A204.1 (cell line): ENCODE data around the gene NTNG1.

Source experiments
- FAIRE-seq: peaks from 2 replicates; lab custom pipeline; 2012; peaks lifted over from hg19 to GRCh38; lab: Jason Lieb, UNC

The NTNG1 gene

GRCh38 chr1:107413951-107414350 is 273.1 kb downstream of the NTNG1 start:
- no peak for FAIRE-seq

DNA sequence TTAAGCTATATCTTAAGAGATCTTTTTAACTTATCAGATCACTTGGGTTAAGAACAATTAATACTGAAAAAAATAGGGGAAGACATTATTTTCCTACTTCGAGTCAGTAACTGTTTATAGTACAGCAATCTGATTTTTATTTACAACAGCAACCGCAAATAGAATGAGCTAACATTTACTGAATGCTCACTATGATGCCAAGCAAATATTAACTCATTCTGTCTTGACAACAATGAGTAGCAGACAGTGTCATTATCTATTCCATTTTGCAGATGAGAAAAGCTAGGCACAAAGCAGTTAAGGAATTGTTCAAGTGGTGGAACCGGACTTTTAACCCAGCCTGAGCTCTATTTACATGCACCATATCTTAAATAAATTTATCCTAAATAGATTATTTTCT is 273.7 kb downstream of the NTNG1 start:
- no peak for FAIRE-seq

DNA sequence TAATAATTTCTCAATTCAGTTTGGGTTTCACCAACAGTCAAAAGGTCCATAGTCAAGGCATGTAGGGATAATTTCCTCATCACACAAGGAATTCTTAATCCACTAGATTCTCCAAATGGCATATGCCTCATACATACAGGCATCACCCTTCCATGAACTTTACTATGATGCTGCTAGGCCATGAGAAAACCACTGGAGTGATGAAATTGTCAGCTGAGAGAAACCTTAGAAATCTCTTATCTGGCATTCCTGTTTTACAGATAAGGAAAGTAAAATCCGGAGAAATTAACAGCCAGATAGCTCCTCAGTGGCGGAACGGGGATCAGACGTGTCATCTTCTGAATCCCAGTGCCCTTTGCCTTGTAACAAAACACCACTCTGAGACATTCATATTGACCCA is 274.4 kb downstream of the NTNG1 start:
- no peak for FAIRE-seq

DNA sequence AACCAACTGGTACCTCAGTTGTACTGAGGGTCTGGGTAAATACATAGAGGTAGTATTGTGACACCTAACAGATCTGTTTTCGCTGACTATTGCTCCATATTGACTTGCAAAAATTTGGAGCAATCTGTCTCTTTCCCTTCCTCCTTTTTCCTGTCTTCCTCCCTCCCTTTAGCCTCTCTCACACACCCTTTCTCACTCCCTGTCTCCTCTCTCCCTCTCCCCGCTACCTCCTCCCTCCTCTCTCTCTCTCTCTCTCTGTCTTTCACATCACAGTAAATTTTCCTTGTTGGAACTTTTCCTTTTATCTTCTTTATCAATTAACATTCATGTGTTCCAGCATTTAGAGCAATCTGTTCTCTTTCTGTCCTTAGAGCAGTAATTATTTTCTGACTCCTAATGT is 278.2 kb downstream of the NTNG1 start:
- FAIRE-seq: no peak

GRCh38 chr1:107422901-107423300 is 282.1 kb downstream of the NTNG1 start:
- no peak for FAIRE-seq

DNA sequence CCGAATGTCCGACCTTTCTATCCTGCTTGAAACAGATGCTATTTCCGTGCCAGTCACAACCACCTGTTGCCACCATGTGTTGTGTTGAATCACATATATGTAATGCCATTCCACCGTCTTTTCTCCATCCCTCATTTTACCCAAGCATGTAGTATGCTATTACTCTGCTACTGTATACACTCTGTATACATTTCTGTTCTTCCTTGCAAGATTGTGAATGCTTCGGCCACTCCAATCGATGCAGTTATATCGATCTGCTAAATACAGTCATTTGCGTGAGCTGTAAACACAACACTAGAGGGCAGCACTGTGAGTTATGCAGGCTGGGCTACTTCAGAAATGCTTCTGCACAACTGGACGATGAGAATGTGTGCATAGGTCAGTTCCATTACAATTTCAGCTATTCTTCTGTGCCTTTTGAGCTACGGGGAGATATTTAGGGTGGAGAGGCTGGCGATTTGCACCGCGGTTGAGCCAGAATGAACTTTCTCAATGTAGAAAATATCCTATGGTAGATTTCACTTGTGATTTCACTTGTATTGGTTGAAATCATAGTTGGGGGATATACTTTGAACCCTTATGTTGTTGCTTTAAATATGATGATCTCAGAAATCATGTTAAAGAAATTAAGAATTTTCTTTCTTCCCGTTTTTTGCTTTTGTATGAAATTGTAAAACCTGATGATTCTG is 289.8 kb downstream of the NTNG1 start:
- FAIRE-seq: no peak

- FAIRE-seq: no peak
Observed at GRCh38 chr1:107432108-107432507, 291.3 kb downstream of the NTNG1 start.

GRCh38 chr1:107433068-107433467 is 292.2 kb downstream of the NTNG1 start:
- no peak for FAIRE-seq

GRCh38 chr1:107433635-107434360 is 293.0 kb downstream of the NTNG1 start:
- no peak for FAIRE-seq

DNA sequence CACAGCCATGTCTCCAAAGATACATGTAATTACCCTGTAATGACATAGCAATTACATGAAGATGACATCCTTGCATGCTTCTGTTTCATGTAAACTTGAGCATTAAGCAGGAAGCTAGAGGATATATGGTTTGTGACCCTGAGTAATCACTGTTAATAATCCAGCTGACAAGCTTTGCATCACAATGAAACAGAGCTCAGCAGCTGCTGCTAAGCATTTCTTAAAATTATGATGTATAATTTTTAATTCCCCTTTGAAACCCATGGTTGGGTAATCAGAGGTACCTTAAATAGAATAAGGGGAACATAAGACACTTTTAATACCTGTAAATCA is 293.5 kb downstream of the NTNG1 start:
- no peak for FAIRE-seq

DNA sequence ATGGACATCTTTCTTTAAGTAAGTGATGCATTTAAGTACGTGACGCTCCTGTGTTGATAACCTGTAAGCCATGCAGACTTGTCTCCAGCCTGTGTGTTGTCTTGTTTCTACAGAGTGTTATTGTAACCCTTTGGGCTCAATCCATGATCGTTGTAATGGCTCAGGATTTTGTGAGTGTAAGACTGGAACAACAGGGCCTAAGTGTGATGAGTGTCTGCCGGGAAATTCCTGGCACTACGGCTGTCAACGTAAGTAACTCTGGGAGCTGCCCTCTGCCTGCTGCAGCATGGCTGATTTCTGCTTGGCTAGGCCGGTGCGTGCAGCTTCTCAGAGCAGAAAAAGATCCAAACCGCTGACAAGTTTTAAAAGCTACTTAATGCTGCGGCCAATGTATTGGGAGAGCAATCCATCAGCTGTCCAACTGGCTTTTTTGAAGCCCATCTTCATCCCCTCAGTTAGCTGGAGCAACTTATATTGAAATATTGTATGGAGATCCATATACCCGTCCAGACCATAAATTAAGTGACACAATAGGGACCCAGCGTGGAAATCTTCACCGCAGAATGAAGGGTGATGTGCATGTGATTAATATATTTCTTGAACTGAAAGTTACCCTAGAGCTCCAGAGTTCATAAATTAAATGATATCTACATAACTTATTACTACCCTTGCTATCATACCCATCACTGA is 295.9 kb downstream of the NTNG1 start:
- FAIRE-seq: no peak

GRCh38 chr1:107439567-107439966 is 298.7 kb downstream of the NTNG1 start:
- FAIRE-seq: no peak

DNA sequence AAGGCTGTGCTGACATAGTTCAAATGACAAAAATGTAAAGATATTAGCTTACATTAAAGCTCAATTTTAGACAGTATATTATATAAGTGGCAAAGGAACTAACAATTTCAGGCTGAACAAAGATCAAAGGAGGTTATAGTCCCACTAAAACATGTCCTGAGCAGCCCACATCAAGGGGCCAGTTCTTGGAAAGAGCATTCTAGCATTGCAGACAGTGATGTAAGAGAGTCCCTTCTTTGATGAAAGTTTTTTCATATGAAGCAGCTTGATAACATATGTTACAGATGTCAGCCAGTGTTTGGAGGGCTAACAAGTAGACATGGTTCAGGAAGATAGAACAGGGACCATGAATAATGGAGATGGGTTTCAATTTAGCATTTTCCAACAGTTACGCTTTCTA is 301.7 kb downstream of the NTNG1 start:
- no peak for FAIRE-seq

DNA sequence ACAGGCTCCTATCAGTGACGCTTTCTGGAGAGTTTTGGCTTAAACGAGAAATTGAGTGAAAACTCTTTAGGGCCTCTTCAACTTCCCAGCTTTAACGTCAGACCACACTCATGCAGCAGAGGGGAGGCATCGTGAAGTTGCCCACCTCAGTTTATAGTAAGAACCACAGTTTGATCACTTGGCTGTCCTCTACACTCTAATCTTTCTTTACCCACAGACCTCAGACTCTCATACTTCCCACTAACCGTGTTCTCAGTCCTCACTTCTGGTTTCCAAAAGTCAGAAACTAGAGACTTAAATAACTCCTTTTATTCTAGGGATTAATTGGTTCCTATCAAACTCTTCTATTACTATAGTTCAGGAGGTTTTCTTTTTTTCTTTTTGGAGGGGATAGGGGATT is 302.2 kb downstream of the NTNG1 start:
- FAIRE-seq: no peak

GRCh38 chr1:107443860-107444259 is 303.0 kb downstream of the NTNG1 start:
- FAIRE-seq: no peak

DNA sequence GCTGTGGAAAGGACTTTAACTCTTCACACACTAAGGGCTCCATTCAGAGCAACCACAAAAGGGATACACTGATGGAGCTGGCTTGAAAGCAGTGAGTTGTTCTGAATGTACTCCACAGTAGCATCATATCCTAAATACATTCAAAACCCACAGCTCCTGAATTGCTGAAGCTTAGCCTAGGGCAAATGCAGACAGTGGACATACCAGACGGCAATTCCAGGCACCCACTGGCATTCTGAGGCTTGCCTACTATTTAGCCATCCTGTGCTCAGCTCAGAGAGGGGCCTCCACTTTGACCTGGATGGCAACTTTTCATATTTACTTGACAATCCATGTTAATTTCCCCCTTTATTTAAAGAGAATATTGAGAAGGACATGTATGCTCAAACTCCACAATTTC is 303.5 kb downstream of the NTNG1 start:
- FAIRE-seq: no peak

DNA sequence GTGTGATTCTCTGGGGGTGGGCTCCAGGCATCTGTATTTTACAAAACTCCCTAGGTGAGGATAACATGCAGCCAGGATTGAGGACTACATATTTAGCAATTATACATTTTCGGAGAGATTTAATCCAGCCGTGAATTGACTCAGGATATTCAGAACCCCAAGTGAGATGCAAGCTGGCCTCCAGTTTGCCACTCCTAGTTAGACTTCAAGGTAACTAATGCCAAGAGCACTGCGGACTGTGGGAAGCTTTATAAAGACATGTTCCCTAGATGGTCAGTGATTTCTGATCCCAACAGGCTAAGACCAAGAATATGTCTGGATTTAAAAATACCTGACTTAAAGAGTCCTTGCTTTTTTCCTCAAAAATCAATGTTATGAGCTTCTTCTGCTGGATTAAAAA is 308.5 kb downstream of the NTNG1 start:
- FAIRE-seq: no peak

DNA sequence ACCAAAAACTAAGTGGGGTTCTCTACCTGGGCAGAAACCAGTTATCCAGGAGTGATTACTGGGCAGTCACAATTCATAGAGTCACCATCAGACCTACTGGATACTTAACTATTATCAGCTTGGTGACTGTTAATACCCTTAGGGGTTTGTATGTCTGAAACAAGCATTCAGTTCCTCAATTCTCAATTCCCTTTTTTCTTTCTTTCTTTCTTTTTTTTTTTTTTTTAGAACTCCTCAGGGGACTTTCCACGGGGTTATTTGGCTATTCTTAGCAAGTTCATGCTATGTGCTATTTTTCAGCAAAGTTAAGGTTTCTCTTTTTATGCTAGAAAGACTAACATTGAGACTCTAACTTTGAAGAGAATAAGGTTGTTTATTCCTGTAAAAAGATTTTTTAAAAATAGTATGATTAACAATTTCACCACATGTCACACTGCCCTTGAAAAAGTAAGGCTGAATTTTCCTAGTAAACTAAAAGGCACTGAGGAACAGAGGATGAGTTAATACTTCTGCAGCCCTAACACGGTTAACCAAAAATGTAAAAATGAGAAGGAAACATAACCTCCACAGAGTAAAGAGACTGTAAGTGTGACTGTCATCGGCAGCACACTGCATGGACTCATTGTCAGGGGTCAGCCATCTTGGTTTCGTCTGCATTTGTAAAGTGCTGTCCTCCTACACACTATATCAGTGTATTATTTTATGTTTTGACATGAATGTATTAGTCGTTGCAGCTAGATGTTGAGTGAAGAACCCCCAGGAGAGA is 310.2 kb downstream of the NTNG1 start:
- FAIRE-seq: no peak

- no peak for FAIRE-seq
Observed at GRCh38 chr1:107451715-107452114, 310.9 kb downstream of the NTNG1 start.

- no peak for FAIRE-seq
Observed at GRCh38 chr1:107454791-107455190, 314.0 kb downstream of the NTNG1 start.

DNA sequence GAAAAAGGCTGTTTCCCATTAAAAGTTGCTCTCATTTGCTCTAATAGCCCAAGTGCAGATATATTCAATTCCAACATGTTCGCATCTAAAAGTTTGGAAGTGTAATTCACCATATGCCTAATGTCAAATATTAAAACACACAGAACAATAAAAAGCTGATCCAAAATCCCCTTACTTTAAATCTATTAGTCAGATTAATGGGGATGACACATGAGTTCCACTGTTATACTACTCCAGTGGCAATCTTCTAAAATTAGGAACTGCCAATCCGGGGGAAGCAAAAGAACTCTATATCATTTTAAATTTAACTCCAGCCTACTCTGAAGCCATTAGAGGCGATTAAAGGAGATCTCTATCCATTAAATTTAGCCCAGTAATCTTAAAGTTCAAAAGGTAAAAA is 317.1 kb downstream of the NTNG1 start:
- FAIRE-seq: no peak

DNA sequence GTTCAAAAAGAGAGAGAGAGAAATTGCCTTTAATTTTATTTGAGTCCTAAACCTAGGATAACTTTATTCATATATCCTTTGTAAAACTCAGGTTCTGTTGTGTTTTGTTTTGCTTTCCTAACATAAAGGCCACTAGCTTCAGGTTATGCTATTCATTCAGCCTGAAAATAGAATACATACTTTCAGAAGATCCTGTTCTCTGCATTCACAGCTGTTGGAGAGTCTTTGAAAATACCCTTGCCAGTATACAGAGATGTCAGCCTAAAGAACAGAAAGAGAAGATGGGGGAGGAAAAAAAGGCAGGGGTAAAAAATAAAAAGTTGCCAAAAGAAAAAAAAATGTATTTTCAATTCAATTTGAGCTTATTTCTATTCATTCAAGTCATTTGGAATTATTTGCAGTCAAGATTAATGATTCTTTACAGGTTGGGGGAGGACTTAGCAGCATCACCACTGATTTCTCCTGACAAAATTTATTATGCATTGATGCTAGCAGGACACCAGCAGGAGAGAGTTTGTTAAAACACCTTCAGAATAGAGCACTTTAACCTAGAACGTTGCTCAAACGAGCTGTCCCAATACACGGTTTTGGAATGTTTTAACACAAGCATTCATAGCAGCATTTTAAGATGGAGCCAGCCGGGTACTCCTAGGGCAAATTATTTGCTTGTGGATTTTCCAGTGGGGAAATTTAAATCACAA is 318.5 kb downstream of the NTNG1 start:
- no peak for FAIRE-seq
